NCI-H345 (cell line): ENCODE measurements around the gene RTN4.

Experiments
- DNase-seq: peaks from one replicate; lab custom pipeline; 2025; lab: John Stamatoyannopoulos, UW

RTN4 gene

GRCh38 chr2:54952425-54952824 is 97.8 kb downstream of the RTN4 start:
- DNase-seq = no peak

DNA sequence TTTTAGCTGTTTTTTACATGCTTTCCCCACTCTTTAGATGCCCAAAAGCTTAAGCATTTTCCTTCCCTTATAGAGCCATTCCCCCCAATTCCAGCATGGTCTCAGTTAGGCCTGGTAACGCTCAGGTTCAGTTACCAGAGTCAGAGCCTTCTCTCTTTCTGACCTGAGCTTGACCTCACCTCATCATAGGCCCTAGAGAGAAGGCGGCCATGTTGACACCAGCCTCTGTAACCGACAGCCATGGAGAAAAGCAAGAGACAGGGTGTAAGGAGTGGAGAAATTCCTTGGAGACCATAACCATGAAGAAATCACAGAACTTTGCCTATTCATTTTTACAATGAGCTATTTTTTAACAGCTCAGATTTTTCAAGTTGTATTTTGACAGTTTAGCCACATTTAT is 99.4 kb downstream of the RTN4 start:
- no peak for DNase-seq

DNA sequence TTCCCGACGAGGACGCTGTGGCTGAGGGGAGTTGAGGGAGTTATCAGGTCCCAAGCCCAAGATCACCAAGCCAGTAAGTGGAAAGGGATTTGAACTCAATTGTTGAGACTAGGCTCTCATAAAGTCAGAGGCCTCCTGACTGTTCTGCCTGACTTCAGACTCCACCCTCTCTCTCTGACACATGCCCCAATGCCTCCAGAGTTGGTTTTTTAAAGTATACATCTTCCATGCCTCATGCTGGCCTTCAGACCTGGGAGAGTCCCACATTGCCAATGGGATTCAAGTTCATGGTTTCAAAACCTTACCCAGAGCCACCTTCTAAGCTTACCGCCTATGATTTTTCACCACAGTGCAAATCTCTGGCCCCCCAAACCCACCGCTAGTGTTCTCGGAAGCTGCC is 100.8 kb downstream of the RTN4 start:
- DNase-seq = no peak

GRCh38 chr2:54948120-54948519 is 102.1 kb downstream of the RTN4 start:
- DNase-seq = no peak

DNA sequence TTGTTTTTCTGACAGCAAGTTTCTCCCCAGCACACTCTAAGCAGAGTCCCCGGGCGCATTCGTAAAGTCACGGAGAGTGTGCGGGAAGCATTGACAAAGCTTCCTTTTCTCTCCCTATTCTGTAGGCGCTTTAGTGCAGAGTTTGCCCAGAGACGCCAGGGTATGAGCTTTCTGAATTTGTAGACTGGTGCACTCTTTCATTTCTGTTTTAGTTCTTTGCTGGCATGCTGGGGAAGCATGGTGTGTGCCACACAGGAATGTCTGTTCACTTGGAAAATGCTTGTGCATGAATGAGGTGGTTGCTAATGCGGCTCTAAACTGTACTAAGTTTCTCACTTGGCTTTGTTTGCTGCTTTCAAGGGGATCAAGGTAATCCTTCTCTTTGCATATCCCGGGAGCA is 102.6 kb downstream of the RTN4 start:
- no peak for DNase-seq

DNA sequence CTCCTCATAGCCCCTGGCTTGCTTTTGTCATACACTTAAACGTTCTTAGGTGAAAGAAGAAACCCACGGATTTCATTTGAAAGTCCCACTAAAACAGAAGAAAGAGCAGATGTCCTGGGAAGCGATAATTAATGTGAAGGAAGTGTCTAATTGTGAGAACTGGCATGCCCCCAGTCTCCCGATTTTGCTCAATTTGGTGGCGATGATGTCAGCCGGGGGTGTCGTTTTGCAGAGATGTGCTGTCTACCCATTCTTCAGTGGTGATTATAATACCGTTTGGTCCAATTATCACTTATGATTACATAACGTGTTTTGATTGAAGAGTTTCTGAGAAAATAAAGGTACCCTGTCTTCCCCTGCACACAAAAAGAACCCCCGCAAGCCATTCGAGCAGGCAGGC is 103.1 kb downstream of the RTN4 start:
- DNase-seq = no peak

DNA sequence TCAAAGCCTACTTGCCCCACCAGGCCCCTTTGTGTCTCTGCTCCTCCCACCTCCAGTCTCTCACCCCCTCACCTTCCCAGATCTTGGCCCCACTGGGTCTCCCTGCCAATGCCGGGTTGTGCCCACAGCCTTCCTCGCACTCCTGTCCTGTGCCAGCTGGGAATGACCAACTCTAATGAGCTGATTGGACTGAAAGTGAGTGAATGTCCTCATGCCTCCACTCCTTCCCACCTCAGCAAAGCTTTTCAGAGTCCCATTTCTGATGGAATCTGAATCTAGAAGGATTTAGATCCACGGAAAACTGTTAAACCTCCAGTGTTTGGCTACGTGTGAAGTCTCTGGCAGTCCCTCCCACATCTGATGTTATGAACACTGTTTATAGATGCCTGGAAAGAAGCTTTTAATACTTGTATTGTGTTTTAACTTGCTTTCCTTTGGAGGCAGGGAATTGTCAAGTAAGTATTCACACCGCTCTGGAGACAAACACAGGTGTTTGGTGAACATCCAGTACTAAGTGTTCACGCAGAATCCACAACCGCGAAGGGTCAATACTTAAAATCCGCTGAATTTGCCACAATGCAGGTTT is 103.9 kb downstream of the RTN4 start:
- DNase-seq = no peak

DNA sequence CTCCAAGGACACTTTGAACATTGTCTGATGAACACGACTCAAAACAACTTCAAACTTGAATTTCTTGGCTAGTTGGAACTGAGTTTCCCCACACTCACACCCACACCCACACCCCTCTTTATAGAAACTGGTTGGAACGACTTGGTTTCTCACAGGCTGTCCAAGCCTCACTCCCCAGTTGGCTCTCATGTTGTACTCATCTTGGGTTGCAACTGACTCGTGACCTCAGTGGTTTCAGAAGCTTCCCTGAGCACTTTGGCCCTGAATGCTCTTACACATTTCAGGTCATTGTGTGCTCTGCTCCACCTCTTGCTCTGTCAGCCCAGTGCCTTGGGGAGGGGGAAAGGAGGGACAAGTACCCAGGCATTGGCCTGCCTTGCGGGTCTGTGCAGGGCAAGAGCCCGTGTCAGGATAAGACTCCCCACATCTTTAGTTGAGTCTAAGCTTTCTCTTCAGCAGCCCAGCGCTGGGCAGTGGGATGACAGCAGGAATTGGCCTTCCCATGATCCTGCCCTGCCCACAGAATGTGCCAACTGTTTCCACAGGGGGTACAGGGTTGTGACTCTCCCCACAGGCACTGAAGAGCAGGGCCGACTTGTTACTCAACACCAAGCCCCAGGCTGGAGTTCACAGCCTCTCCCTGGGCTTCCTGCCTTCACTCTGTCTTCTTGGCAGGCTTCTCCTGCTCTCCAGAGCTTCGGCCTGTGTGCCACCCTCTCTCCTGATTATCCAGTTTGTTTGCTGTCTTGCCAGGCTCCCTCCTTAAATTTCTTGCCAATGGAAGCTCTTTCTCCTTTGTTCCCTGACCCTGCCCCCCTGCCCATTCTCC is 104.6 kb downstream of the RTN4 start:
- DNase-seq = no peak

DNA sequence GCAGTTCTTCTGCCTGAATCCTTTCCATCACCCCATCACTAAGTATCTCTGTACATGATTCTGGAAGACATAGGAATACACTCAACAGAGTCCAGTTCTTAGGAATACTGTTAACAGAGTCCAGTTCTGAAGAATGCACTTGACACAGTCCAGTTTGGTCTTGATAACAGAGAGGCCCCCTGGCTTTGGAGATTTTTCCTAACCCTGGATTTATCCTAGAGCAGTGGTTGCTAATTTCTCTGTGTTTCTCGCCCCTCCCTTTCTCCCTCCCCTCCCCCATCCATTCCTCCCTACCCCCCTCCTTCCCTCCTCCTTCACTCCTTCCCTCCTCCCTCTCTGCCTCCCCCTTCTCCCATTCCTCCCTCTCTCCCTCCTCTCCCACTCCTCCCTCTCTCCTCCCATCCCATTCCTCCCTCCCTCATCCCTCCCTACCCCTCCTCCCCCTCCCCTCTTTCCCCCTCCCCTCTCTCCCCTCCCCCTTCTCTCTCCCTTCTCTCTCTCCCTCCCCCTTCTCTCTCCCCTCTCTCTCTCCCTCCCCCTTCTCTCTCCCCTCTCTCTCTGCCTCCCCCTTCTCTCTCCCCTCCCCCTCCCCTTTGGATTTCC is 105.4 kb downstream of the RTN4 start:
- DNase-seq = no peak

DNA sequence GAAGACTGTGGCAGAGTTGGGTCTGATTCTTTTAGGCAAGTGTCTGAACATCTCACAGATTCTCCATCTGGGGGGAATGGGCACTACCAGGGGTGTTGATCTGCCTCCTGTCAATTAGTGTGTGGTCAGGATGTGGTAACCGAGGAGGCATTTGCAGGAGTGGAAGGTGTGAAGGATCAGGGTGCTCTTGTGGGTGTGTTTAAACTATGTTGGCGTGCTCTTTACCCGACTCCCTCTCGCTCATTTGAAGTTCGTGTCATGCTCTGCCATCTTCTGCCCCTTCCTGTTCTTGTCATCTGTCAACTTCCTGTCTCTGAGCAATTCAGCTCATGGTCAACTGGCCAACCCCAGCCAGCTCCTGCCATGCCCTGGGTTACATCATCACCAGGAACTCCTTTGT is 107.9 kb downstream of the RTN4 start:
- no peak for DNase-seq

- DNase-seq = no peak
These were observed 108.8 kb downstream of the RTN4 start for GRCh38 chr2:54941248-54941984.

- DNase-seq = no peak
These were observed 109.5 kb downstream of the RTN4 start for GRCh38 chr2:54940723-54941122.

DNA sequence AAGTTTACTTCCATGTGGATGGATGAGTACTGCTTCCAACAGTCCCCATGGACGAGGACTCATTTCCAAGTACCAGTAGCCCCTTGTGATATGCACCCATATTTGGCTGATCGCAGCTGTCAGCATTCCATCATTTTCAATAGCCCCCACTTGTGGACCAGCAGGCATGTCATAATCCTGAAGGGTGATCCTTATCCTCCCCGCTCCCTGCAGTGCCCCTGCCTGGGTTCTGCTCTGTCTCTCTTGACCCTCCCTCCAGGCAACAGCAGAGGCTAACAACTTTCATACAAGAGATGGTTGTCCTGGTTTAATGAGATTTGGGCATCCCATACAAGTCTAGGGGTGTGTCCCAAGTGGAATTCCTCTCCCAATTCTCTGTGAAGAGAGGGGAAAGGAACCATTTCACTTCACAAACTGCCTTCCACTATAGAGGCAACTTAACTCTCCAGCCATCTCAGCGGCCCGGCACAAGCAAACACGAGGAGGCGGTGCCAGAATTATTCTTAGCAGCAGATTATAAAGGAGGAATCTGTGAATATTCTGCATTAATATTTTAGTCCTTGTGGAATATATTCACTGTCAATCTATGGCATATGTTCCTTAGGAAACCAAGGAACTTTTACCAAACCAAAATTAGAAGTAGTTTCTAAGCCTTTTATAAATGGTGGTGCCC is 110.7 kb downstream of the RTN4 start:
- no peak for DNase-seq

DNA sequence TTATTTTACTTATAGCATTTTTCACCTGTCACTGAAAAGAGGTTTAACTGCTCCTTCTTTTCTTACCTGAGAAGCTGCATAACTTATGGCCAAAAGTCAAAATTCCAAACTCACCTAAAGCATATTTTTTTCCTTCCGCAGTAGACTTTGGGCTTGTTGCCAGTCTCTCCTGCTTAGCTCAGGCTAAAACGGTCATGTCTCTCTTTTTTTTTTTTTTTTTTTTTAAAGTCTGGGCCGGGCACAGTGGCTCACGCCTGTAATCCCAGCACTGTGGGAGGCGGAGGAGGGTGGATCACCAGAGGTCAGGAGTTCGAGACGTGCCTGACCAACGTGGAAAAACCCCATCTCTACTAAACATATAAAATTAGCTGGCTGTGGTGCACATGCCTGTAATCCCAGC is 113.5 kb downstream of the RTN4 start:
- DNase-seq = no peak

DNA sequence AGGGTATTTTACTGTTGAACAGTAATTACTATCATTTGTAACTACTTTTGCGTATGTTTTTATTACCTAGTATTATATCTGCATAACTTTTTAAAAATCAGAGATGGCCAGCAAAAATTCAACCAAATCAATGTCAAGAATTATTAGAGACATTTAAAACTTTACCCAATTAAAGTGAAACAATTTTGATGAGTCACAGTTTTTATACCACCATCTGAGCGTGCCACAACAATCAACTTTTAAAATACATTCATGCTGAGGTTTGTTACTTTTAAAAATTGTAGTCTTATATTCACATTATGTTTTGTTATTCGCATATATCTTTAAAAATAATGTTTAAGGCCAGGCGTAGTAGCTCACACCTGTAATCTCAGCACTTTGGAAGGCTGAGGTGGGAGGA is 114.9 kb downstream of the RTN4 start:
- DNase-seq = no peak

- no peak for DNase-seq
These were observed 118.8 kb downstream of the RTN4 start for GRCh38 chr2:54931473-54931872.

DNA sequence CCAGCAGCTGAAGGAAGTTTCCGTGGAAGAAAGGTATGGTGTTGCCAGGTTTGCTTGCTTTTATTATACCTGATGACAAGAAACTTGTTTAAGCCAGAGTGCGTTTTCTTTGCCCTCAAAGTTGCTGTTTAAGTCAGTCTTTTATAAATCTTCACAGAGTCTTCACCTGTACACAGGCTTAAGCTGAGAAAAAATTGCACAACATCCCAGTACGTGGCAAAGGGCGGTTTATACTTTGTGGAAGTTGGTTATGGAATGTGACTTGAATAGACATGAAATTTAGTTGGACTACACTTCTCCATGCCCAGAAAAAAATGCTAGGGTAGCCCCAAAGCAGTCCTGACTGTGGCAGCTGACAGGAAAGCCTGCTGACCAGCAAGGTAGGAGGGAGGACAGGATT is 121.5 kb downstream of the RTN4 start:
- DNase-seq = no peak

- no peak for DNase-seq
These were observed 122.3 kb downstream of the RTN4 start for GRCh38 chr2:54927751-54928615.

DNA sequence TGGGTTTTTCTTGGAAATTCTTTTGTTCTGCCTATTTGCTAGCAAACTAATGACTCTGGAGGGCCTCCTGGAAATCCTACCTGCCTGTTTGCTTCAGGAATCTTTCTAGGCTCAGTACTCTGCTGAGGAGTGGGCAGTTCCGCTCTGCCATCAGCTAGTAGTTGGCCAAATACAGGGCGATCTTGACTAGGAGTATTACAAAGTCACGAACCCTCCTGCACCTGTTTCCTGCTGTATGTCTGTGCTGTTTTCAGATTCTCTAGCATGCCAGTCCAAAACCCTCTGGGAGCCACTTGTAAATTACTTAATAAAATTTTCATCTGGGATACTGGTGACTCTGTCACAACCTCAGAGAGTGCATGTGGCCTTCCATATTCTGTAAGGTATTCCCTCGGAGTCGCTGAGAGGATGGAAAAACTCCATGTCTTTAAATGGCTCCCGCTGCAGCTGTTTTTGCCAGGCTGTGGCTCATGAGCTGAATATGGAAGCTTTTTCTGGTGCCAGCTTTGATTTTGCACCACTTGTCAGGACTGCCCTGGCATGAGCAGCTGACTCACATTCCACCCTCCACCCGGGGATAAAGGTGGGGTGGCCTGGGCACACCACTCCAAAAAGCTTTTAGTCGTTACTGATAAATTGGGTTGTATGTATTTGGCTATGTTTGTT is 123.0 kb downstream of the RTN4 start:
- DNase-seq = no peak

DNA sequence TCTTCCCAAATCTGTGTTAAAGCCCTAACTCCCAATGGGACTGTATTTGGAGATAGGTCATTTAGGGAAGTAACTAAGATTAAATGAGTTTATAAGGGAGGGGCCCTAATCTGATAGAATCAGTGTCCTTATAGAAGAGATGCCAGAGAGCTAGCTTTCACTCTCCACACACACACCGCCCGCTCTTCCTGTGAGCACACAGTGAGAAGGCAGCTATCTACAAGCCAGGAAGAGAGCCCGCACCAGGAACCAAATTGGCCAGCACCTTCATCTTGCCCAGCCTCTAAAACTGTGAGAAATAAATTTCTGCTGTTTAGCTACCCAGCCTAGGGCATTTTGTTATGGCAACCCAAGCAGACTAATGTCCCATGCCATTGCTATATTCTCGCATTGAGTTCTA is 125.2 kb downstream of the RTN4 start:
- no peak for DNase-seq

- no peak for DNase-seq
These were observed 126.1 kb downstream of the RTN4 start for GRCh38 chr2:54924121-54924520.
